Loucy (cell line): Measurements from ENCODE around the gene TRIM13.

Experiments used
- H2AFZ ChIP-seq: fragments of 200-600 bp; sonication (generic); 2 replicates; pipeline ENCODE4 v1.6.0; 2016; ENCODE audit warnings: antibody characterized with exemption, mild to moderate bottlenecking, low read length, moderate library complexity
- H3F3A ChIP-seq: fragments of 200-600 bp; 2 replicates; pipeline ENCODE4 v1.6.0; 2016; ENCODE audit warnings: antibody characterized with exemption, low read depth, mild to moderate bottlenecking
- H3K27me3 ChIP-seq: fragments of 200-600 bp; sonication (generic); 2 replicates; pipeline ENCODE4 v1.6.1; 2014; ENCODE audit warnings: low read length, mild to moderate bottlenecking; ENCODE audit not compliant: insufficient read depth, poor library complexity, severe bottlenecking
- H3K36me3 ChIP-seq: fragments of 200-600 bp; sonication (generic); 2 replicates; pipeline ENCODE4 v1.6.1; 2016; ENCODE audit warnings: low read length; ENCODE audit not compliant: insufficient read depth
- H3K4me1 ChIP-seq: fragments of 200-600 bp; sonication (generic); 2 replicates; pipeline ENCODE4 v1.5.1; 2014; ENCODE audit warnings: low read length, mild to moderate bottlenecking; ENCODE audit not compliant: insufficient read depth, poor library complexity, severe bottlenecking
- H3K4me2 ChIP-seq: fragments of 200-600 bp; sonication (generic); 2 replicates; pipeline ENCODE4 v1.6.0; 2014; ENCODE audit warnings: antibody characterized with exemption, low read length, low read depth, mild to moderate bottlenecking; ENCODE audit not compliant: poor library complexity, severe bottlenecking
- H3K4me3 ChIP-seq: fragments of 200-600 bp; sonication (generic); 2 replicates; pipeline ENCODE4 v1.5.1; 2014; ENCODE audit warnings: low read length, mild to moderate bottlenecking, mixed read lengths; ENCODE audit not compliant: poor library complexity, severe bottlenecking
- H3K79me2 ChIP-seq: fragments of 200-600 bp; sonication (generic); 2 replicates; pipeline ENCODE4 v1.6.1; 2014; ENCODE audit warnings: low read length; ENCODE audit not compliant: insufficient read depth
- H3K9ac ChIP-seq: fragments of 200-600 bp; sonication (generic); 2 replicates; pipeline ENCODE4 v1.6.0; 2014; ENCODE audit warnings: mild to moderate bottlenecking, low read depth, low read length, moderate library complexity; ENCODE audit not compliant: poor library complexity, severe bottlenecking
- H3K9me2 ChIP-seq: fragments of 200-600 bp; sonication (generic); replicated peaks from 2 replicates; pipeline ENCODE4 v1.6.1; 2016; ENCODE audit warnings: low read depth, low read length, mixed read lengths
- H3K9me3 ChIP-seq: fragments of 200-600 bp; sonication (generic); 2 replicates; pipeline ENCODE4 v1.6.1; 2014; ENCODE audit warnings: mild to moderate bottlenecking, antibody characterized with exemption, low read length, low read depth; ENCODE audit not compliant: insufficient read depth
- H4K20me1 ChIP-seq: fragments of 200-600 bp; sonication (generic); 2 replicates; pipeline ENCODE4 v1.6.0; 2014; ENCODE audit warnings: antibody characterized with exemption, low read length, mild to moderate bottlenecking; ENCODE audit not compliant: insufficient read depth, poor library complexity, severe bottlenecking
- CTCF ChIP-seq: fragments of 200-600 bp; sonication (generic); conservative IDR thresholded peaks from 2 replicates; pipeline ENCODE4 v1.5.1; 2014; ENCODE audit warnings: mild to moderate bottlenecking, antibody characterized with exemption, low read length
- EZH2phosphoT487 ChIP-seq: fragments of 200-600 bp; IDR thresholded peaks from 2 replicates; pipeline ENCODE4 v1.6.1; 2018; ENCODE audit warnings: antibody characterized with exemption, mild to moderate bottlenecking, moderate library complexity, borderline replicate concordance

Gene TRIM13

GRCh38 chr13:50033725-50034124 lies 36.9 kb downstream of the TRIM13 start:
- Histone ChIP-seq H3K9me3 (no peaks in the 10 kb centered on the region), H3K36me3 (no peaks in the 10 kb centered on the region), H3K9me2 (no peaks in the 10 kb centered on the region), H2AFZ (no peak overlapping the region), H3K9ac (no peak overlapping the region), H3K79me2 (no peaks in the 10 kb centered on the region), H3K4me3 (no peak overlapping the region), H4K20me1 (no peaks in the 10 kb centered on the region), H3K4me1 (no peaks in the 10 kb centered on the region), H3F3A (peaks cover 13% of the 10 kb centered on the region; the same call in 1 of the 2 replicates), H3K4me2 (no peak overlapping the region), H3K27me3 (no peaks in the 10 kb centered on the region)
- no peak for TF ChIP-seq CTCF
- TF ChIP-seq EZH2phosphoT487 = no peak

- Histone ChIP-seq H3K9me3 (no peaks in the 10 kb centered on the region), H3K4me2 (no peak overlapping the region), H3K36me3 (peaks cover 28% of the 10 kb centered on the region), H3F3A (peaks cover 13% of the 10 kb centered on the region; the same call in 1 of the 2 replicates), H3K79me2 (no peaks in the 10 kb centered on the region), H3K9me2 (no peaks in the 10 kb centered on the region), H3K4me1 (no peaks in the 10 kb centered on the region), H4K20me1 (no peaks in the 10 kb centered on the region), H2AFZ (no peak overlapping the region), H3K27me3 (no peaks in the 10 kb centered on the region), H3K4me3 (no peak overlapping the region), H3K9ac (no peak overlapping the region)
- no peak for TF ChIP-seq EZH2phosphoT487
These were observed 40.9 kb downstream of the TRIM13 start for GRCh38 chr13:50037788-50038187.

- Histone ChIP-seq H2AFZ (no peak overlapping the region), H3K4me1 (no peaks in the 10 kb centered on the region), H3K36me3 (peaks cover 33% of the 10 kb centered on the region), H3K9me3 (no peaks in the 10 kb centered on the region), H3K79me2 (0 out of 2 replicates have a peak, but pooled peaks cover 4% of the 10 kb centered on the region), H4K20me1 (no peaks in the 10 kb centered on the region), H3K9ac (no peak overlapping the region), H3K27me3 (no peaks in the 10 kb centered on the region), H3K4me2 (no peak overlapping the region), H3F3A (peaks cover 13% of the 10 kb centered on the region; the same call in 1 of the 2 replicates), H3K4me3 (no peak overlapping the region), H3K9me2 (no peaks in the 10 kb centered on the region)
- TF ChIP-seq EZH2phosphoT487 (no peak), CTCF (no peak)
These were observed 41.4 kb downstream of the TRIM13 start for GRCh38 chr13:50038266-50038665.

- H3K9me2 ChIP-seq = no peaks in the 10 kb centered on the region
- TF ChIP-seq CTCF (no peak), EZH2phosphoT487 (no peak)
- no peak overlapping the region for H2AFZ ChIP-seq
- no peak overlapping the region for H3K9ac ChIP-seq
- H3K4me1 ChIP-seq = no peaks in the 10 kb centered on the region
- H3K79me2 ChIP-seq = peaks cover 92% of the 10 kb centered on the region
- H4K20me1 ChIP-seq = peaks cover 60% of the 10 kb centered on the region
- no peaks in the 10 kb centered on the region for H3F3A ChIP-seq
- H3K36me3 ChIP-seq = peaks cover 67% of the 10 kb centered on the region
- no peak overlapping the region for H3K4me2 ChIP-seq
- H3K9me3 ChIP-seq = no peaks in the 10 kb centered on the region
- H3K4me3 ChIP-seq = no peak overlapping the region
- H3K27me3 ChIP-seq = no peaks in the 10 kb centered on the region
These were observed 55.6 kb downstream of the TRIM13 start for GRCh38 chr13:50052478-50052877.
